Measurements from ENCODE around the gene CEMIP.

Gene CEMIP

GRCh38 chr15:80893777-80894176 lies 114.6 kb downstream of the CEMIP start:
- no peak for DNase-seq

- no peak for DNase-seq
Observed at GRCh38 chr15:80895091-80895490, 115.9 kb downstream of the CEMIP start.

GRCh38 chr15:80895965-80896364 lies 116.8 kb downstream of the CEMIP start:
- DNase-seq = no peak

GRCh38 chr15:80898040-80898439 lies 118.9 kb downstream of the CEMIP start:
- DNase-seq = no peak

- no peak for DNase-seq
Observed at GRCh38 chr15:80902298-80902801, 123.2 kb downstream of the CEMIP start.

GRCh38 chr15:80904998-80905397 lies 125.8 kb downstream of the CEMIP start:
- no peak for DNase-seq

GRCh38 chr15:80906159-80906766 lies 127.1 kb downstream of the CEMIP start:
- DNase-seq = no peak

GRCh38 chr15:80911821-80912220 lies 132.7 kb downstream of the CEMIP start:
- no peak for DNase-seq

- no peak for DNase-seq
Observed at GRCh38 chr15:80912673-80913072, 133.5 kb downstream of the CEMIP start.

- no peak for DNase-seq
Observed at GRCh38 chr15:80913541-80913940, 134.4 kb downstream of the CEMIP start.

- no peak for DNase-seq
Observed at GRCh38 chr15:80915472-80915871, 136.3 kb downstream of the CEMIP start.

- no peak for DNase-seq
Observed at GRCh38 chr15:80916056-80916455, 136.9 kb downstream of the CEMIP start.

- DNase-seq = no peak
Observed at GRCh38 chr15:80918196-80918783, 139.1 kb downstream of the CEMIP start.

- no peak for DNase-seq
Observed at GRCh38 chr15:80920271-80920699, 141.1 kb downstream of the CEMIP start.

- DNase-seq = no peak
Observed at GRCh38 chr15:80921736-80922410, 142.7 kb downstream of the CEMIP start.

- DNase-seq = no peak
Observed at GRCh38 chr15:80923668-80924067, 144.5 kb downstream of the CEMIP start.

GRCh38 chr15:80924278-80924677 lies 145.1 kb downstream of the CEMIP start:
- DNase-seq = no peak

- no peak for DNase-seq
Observed at GRCh38 chr15:80925597-80926059, 146.5 kb downstream of the CEMIP start.

GRCh38 chr15:80926126-80926525 lies 147.0 kb downstream of the CEMIP start:
- DNase-seq = no peak

- DNase-seq = no peak
Observed at GRCh38 chr15:80929225-80929624, 150.1 kb downstream of the CEMIP start.

GRCh38 chr15:80929689-80930088 lies 150.5 kb downstream of the CEMIP start:
- no peak for DNase-seq

- no peak for DNase-seq
Observed at GRCh38 chr15:80931191-80931590, 152.0 kb downstream of the CEMIP start.

GRCh38 chr15:80931721-80932512 lies 152.7 kb downstream of the CEMIP start:
- DNase-seq = no peak

All from midbrain (tissue), 1 donor.